Measurements from ENCODE around the gene TNS1.

Gene TNS1

DNA sequence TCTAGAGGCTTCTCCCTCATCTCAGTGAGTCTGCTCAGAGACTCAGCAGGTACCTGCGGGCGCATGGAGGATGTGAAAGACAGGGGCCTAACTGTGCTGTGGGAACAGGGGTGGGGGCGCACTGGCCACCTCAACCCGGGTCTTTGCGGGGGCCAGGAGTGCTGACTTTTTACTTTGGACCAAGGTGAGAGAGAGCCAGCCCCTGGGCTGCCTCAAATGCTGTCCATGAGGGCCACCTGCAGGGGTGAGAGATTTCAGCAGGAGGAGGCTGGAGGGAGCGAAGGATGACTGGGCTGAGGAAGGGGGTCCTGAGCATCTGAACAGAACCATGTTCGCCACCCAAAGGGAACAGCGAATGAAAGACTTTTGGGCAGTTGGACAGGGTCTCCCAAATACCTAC lies 129.4 kb downstream of the TNS1 start:
- no peak for DNase-seq (ENCODE audit: low read depth in 3 of 3)

DNA sequence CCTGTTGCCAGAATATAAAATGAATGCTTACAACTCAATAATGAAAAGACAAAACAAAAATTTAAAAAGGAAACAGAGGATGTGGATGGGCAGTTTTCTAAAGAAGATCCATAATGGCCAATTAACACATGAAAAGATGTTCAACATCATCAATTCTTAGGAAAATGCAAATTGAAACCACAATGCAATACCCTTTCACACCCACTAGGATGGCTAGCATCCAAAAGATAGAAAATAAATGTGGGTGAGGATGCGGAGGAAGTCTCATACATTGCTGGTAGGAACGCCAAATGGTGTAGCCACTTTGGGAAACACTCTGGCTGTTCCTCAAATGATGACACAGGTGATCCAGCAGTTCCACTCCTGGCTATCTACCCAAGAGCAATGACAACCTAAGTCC lies 130.5 kb downstream of the TNS1 start:
- DNase-seq (ENCODE audit: low read depth in 3 of 3) = no peak

DNA sequence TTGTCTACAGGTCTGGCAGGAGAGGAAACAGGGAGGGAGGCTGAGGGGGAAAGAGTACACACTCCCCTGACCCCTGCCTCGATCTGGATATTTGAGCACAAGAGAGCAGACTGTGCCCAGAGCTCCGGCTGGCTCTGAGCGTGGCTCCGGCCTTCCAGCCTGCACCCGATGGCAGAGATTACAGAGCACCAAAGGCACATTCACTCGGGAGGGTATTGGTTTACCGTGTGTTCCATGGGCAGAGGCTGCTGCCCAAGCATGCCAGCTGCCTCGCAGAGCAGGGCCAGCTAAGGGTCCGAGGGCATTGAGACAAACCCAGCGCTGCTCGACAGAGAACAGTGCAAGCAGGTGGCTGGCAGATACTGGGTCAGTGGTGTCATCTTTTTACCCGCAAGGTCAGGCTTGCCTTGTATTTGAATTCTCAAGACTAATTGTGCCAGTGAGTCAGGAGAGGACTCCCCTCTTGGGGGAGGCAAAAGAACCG lies 132.2 kb downstream of the TNS1 start:
- no peak for DNase-seq (ENCODE audit: low read depth in 3 of 3)

DNA sequence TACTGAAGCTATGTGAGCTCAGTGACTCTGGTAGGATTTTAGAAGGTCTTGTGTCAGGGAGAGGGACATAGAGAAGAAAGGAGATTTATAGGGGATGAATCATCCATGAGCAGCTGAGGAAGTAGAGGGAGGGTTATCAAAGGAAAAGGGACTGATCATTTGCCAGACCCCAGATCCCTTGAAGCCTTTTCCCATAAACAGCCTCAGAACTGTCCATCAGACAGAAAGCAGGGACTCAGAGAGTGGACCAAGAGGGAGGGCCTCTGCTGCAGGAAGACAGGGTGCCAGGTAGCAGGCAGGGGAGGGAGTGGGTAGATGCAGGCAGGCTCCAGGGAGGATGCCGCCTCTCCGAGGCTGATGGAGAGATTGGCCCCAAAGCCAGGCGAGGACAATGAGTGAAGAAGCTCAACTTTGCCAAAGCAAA lies 133.9 kb downstream of the TNS1 start:
- no peak for DNase-seq (ENCODE audit: low read depth in 3 of 3)

DNA sequence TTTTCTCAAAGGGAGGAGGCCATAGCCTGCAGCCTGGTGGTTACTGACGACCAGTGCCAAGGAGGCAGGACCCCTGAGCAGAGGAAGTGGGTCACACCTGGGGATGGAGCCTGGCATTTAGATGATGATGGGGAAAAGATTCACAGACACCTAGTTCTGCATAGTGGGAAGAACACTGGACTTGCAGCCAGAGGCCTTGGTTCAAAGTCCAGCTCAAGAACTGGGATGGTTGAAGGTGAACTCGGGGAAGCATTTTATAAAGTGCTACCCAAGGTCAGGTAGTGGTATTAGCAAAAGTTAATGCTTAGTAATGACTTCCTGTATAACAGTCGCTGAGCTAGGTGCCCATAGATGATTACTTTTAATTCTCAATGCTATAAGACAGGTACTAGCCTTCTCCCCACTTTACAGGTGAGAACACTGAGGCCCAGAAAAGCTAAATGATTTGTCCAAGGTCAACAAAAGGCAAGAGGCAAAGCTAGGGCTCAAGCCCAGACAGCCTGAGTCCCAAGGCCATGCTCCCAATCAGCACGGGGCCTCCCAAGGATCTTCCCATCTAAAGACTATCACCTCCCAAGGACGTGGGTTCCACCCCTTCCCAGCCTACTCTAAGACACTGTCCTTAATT lies 134.4 kb downstream of the TNS1 start:
- no peak for DNase-seq (ENCODE audit: low read depth in 3 of 3)

DNA sequence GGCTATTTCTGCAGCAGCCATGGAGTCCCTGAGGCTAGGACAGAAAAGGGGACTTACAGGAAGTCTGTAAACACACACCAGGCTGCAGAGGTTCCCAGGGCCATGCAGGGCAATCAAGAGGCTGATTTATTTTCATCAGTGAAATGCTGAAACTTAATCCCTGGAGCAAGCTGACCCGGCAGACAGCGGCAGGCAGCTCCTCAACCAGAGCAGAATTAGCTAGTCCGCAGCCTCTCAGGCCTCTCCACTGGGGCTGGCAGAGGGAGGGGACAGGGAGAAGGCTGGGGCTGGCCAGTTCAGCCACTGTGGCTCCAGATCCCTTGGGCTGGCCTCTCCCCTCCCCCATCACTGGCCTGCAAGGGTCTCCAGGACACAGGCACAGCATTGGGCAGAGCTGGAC lies 136.3 kb downstream of the TNS1 start:
- no peak for DNase-seq (ENCODE audit: low read depth in 3 of 3)

DNA sequence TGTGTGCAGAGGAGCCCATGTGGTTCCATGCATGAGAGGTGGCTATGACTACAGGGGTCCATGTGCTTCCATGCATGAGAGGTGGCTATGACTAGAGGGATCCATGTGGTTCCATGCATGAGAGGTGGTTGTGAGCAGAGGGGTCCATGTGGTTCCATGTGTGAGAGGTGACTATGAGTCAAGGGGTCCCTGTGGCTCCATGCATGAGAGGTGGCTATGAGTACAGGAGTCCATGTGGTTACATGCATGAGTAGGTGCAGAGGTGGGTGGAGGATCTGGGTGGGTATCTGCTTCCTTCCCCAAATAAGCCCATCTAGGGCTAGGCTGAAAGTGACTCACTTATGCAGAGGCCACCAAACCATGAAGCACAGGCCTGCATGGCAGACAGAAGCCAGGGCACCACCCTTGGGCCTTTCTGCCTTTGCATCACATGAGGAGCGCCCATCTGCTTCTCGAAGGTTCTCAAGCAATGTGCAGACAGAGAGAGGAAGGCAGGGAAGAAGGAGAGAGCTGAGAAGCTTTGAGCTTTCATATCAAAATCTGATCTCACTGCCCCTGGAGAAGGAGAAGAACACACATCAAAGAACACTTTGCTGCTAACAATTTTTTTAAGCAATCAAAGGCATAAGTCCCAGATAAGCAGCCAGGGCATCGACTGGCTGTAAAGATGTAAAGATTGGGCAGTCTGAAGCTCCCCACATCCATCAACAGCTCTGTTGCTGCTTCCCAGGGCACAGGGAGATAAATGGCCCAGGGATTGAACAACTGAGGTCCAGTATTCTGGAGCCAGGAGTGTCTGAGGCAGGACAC lies 137.6 kb downstream of the TNS1 start:
- DNase-seq (ENCODE audit: low read depth in 3 of 3) = no peak

DNA sequence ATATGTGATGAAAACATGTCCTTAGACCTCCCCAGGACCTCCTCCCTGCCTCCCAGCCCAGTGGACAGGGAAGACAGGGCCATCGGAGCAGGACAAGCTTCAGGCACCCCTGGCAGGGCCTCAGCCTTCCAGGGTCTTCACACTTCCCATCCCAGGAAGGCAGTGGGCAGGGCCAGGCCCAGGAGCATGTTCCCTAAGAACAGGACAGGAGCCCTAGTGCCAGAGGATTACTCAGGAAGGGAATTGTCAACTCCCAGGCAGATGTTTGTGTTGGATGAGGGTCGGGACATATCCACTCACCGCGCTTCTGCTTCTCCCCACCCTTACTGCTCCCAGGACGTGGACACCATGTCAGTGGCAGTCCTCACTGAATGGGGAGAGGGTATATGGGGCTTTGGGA lies 138.9 kb downstream of the TNS1 start:
- DNase-seq (ENCODE audit: low read depth in 3 of 3) = no peak

DNA sequence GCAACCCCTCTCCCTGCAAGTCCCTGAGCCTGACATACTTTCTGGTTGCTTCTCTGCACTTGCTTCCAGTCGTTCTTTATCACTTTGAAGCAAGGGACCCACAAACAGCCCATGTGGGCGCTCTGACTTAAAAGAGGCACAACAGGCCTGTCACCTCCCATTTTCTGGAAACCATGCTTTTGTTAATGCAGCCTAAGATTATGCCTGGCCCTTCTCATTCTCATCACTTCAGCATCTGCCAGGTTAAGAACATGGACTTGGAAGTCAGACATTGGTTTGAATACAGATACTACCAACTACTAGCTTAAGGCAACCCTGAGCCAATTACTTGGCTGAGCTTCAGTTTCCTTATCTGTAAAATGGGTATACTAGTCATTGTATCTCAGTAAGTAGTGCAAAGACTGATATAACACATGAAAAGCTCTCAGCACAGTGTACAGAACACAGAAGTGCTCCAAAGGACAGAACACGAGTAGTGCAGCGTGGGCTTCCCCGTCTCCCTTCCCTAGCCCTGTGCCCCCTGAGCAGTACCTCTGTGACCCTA lies 141.4 kb downstream of the TNS1 start:
- no peak for DNase-seq (ENCODE audit: low read depth in 3 of 3)

DNA sequence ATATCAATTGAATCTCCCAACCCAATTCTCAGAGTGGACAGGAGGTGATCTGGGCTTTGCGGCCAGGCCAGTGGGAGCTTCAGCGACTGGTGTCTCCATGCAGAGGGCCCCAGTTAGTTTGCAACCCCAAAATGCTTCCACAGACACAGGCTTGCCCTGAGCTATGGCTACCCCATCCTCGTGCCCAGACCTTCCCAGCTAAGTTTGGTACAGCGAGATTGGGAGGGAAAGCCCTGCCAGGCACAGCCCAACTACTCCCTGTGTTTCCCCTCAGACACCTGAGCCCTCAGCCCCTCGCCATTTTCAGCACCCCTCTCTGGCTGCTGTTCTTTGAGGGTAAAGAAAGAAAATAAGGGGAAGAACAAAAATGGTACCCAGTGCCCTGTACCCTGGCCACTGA lies 142.9 kb downstream of the TNS1 start:
- DNase-seq (ENCODE audit: low read depth in 3 of 3) = no peak

DNA sequence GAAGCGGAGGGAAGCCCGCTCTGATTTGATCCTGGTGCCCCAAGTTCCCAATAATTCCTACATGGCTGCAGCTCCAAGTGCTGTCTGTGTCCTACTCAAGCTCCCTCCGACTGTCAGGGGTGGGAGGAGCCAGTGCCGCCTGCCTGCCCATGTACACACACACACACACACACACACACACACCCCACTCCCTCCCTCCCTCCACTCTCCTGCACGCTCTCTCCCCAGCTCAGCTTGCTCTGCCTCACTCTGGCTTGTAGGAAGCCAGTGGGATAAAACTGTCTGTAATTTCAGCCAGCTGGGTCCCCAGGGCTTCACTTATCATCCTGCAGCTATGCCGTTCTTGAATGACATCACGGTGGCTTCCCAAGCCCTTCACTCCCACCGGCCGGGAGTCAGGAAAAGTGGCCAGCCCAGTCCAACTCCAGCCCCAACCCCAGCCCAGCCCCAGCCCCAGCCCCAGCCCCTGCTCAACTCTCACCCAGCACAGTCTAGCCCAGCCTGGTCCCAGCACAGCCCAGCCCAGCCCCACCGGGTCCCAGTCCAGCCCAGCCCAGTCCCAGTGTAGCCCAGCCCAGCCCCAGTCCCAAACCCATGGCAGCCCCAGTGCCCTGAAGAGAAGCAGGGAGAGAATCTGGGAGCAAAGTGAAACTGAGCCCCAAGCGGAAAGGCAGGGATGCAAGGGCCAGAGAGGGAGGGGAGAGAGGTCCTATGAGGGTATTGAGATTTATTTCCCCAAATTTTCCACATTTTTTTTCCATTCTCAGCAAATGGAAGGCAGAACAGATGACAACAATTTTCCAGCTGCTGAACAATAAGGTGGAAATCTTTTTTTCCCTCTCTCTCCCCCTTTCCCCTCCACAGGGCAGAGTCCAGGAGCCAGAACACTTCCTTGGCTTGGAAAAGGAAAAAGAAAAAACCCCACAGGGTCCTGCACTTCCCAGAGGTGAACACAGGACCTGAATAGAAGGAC lies 144.0 kb downstream of the TNS1 start:
- DNase-seq (ENCODE audit: low read depth in 3 of 3) = no peak

DNA sequence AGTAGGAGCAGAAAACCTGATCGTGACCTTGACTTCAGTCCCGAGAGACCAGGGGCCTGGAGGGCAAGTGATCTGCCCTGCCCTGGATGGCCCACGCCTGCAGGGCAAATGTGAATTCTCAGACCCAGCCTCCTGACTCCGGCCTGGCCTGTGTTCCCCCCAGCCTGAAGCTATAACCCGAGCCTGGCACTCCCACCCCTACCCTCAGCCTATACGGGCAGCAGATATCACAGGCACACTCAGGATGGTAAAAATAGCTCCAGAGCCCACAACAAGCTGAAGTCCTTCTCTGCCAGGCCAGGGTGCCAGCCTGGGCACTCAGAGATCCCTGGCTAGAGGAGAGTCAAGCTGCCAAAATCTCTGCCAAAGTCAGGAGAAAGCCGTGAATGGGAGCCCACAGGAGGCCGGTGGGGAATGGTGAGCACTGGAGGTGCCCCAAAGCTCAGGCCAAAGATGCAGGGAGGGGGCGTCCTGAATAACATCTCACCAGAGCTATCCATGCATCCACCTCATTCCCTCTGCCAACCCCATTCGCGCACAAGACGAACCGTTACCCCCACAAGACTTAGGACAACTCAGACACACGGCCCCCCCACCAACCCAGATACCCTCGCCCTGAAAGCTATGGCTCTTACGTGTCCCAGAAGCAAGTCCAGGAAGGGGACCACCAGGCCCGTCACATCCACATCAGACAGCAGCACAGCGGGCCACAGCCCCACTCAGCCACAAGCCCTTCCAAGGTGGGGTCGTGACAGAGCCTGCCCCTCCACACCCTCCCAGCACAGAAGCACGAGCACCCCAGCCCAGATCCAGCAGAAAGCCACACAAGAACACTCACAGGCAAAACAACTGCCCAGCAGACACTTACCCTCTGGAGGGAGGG lies 144.9 kb downstream of the TNS1 start:
- DNase-seq (ENCODE audit: low read depth in 3 of 3) = no peak

DNA sequence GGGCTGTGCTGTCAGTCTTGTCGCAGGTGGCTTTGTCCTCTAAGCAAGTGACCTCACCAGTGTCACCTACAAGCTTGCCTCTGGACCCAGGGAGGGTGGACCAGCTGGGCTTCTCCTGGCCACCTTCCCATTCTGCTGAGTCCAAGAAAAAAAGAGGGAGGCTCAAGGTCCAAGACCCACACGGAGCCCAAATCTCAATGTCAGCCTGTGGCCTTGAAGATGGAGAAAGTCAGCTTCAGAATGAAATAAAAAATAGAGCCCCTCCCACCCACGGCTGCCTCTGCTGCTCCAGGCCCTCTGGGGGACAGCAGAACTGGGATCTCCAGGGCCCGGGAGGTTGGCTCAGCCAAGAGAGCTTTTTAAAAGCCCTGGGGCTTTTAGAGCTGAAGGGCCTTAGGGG lies 145.9 kb downstream of the TNS1 start:
- DNase-seq (ENCODE audit: low read depth in 3 of 3) = no peak

DNA sequence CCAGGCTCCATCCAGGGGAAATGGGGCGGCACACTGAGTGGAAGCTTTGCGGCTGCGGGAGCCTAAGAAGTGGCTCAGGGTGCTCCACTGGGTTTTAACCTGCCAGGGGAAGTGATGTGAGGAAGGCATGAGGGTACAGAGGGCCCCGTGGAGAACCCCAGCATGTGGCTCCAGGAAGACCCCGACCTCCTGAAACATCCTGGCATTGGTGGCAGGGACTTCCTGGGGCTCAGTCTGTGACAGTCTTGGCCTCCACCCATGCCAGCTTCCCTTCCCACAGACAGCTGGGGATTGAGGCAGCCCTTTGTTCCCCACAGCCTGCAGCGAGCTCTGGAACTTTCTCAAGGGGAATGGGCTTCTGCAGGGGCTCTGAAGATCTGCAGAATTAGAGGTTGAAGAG lies 146.6 kb downstream of the TNS1 start:
- no peak for DNase-seq (ENCODE audit: low read depth in 3 of 3)

DNA sequence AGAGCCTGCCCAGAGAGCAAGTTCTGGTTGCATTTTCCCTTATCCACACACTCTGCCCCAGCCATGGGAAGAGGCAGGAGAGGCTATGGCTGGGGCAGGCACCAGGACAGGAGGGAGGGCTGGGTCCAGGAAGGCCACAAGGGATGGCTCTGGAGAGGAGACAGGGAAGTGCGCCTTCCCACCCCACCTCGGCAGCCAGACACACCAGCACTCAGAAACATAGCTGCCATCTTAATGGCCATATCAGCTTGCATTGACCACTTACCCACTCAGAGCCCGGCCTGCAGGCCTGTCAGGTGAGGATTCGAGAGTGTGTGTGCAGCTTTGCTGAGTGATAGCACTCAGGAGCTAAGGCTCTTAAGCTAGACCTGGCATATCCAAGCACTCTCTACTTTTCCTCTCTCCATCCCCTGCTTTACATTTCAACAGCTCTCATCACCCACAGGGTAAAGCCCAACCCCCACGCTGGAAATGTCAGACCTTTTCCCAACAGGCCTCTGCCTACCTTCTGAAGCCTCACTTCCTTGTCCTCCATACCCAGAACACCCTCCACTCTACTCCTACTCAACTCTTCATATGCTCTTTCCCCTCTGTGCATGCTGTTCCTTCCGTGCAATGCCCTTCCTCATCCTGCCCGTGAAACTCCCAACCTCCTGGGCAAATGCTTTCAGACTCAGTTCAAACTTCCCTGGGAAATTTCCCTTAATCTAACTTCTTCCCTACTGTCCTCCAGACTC lies 147.9 kb downstream of the TNS1 start:
- DNase-seq (ENCODE audit: low read depth in 3 of 3) = no peak

DNA sequence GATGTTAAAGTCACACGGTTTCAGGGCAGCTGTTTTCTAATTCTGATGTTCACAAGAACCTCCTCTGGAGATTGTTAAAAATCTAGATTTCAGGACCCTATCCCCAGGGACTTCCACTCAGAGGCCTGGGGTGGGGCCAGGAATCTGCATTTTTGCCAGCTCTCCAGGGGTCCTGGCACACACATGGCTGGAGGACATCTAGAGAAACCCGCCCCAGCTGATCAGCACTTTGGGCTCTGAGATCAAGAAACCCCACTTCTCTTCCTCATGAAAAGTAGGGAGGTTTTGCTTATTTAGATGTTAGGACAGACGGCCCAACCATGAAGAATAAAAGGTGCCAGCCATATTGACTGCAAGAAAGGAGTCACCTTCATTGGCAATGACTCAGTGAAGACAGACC lies 148.8 kb downstream of the TNS1 start:
- no peak for DNase-seq (ENCODE audit: low read depth in 3 of 3)

DNA sequence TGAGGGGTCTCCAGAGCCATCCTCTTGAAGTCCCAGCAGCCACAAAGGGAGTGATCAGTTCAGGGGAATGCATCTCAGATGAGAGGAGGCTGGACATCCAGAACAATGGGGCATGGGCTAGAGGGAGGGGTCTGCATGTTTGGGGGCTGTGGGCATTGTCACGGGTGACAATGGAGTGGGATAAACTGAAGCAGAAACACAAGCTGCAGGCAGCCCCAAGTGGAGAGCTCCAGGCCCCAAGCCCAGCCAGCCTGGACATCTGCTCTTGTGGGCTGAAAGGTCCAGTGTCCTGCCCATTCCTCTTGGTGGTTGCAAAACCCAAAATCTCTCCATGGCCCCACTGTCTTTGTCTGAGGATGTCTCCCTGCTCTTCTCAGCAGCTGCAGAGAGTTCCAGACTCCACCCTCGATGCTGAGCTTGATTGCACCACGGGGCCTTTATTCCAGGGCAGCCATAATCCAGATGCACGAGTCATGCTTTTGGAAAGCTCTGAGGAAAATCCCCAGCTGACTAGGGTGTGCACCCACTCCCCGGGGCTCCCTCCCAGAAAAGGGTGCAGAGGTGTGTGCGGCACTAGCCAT lies 149.4 kb downstream of the TNS1 start:
- no peak for DNase-seq (ENCODE audit: low read depth in 3 of 3)

DNA sequence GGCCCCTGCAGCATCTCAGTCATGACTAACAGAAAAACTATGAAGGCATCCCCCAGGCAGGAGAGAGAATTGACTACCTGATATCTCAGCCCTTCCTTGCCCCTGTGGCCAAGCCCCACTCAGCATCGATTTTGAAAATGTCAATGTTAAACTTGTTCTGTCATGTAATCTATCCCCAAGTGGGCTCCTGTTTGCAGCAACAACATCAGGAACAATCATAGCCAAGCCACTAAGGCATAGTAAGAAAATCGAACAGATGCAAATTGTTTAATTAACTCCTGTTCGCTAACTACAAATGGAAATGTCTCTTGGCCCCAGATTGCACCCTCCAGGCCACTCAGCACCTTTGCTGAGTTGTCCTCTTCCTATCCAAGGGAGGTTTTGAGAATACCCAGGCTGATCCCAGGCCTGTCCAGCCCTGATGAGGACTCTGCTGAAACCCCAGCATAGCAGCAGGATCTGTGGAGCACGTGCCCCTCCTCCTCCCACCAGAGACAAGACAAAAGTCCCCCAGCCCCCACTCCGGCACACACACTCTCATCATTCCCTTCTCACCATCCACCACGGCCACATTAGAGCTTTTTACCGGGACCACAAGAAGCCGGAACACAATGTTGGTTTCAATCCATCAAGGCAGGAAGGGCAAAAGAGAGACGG lies 150.1 kb downstream of the TNS1 start:
- DNase-seq (ENCODE audit: low read depth in 3 of 3) = no peak

All from stimulated activated CD4-positive, alpha-beta T cell treated with anti-CD3 and anti-CD28 coated beads, TNF-alpha, amount 100 ng/mL, for 48 hours (primary cell).